GM12878 (cell line): Measurements from ENCODE around the gene ARHGEF10L. TPM values are rescaled to one million over a fixed set of nuclear protein-coding genes. Genes with fewer than 3 reads are reported as not detected.

Experiments
- BCLAF1 ChIP-seq: fragments of 450-650 bp; IDR thresholded peaks from 2 replicates; pipeline ENCODE4 v1.6.1; 2017; ENCODE audit warnings: antibody characterized with exemption, mild to moderate bottlenecking, moderate library complexity
- MEF2B ChIP-seq: fragments of 450-650 bp; IDR thresholded peaks from 2 replicates; pipeline ENCODE4 v1.6.1; 2018; ENCODE audit warnings: mild to moderate bottlenecking, moderate library complexity; ENCODE audit not compliant: partially characterized antibody, poor library complexity, severe bottlenecking
- MYC ChIP-seq: IDR thresholded peaks from 2 replicates; pipeline ENCODE4 v1.6.1; 2011; ENCODE audit warnings: mild to moderate bottlenecking, low read length, moderate library complexity, inconsistent platforms; ENCODE audit not compliant: insufficient read depth, insufficient replicate concordance, insufficient read length, severe bottlenecking
- POLR2A ChIP-seq: IDR thresholded peaks from 2 replicates; pipeline ENCODE4 v1.6.1; 2011; ENCODE audit warnings: low read depth, mild to moderate bottlenecking, low read length
- TBL1XR1 ChIP-seq: IDR thresholded peaks from 2 replicates; pipeline ENCODE4 v1.6.1; 2012; ENCODE audit warnings: low read depth, low read length, improper control_type of control experiment
- YBX1 ChIP-seq: fragments of 450-650 bp; IDR thresholded peaks from 2 replicates; pipeline ENCODE4 v1.6.1; 2016; ENCODE audit warnings: antibody characterized with exemption
- polyA plus RNA-seq, 11 experiments: library from polyadenylated mRNA; depleted of rRNA in 4 of 11; unstranded in 6 of 11; stranded (reverse) in 5 of 11; fragments of >200 nt; fragmentation: Nextera tagmentation in 4 of 11; fragmentation: Illumina TruSeq in 1 of 11; extraction: Ambion mirVana in 4 of 11; extraction: Trizol in 1 of 11; gene quantifications; 1 replicate in 1 of 11; 2 replicates in 10 of 11; pipeline versions ENCODE4 v1.2.1 to v1.2.3, GENCODE V29; 2011 to 2016; ENCODE audit warnings: inconsistent platforms in 2 of 11, missing spikeins in 2 of 11, low read depth in 1 of 11
- total RNA-seq, 4 experiments: library from RNA; depleted of rRNA in 3 of 4; stranded (reverse); fragments of >200 nt in 3 of 4; fragmentation: Illumina TruSeq in 1 of 4; extraction: Trizol in 1 of 4; gene quantifications; 2 replicates each; pipeline versions ENCODE4 v1.2.1 to v1.2.3, GENCODE V29; 2013 to 2021
- TF ChIP-seq, protein P1 (sequence below): fragments of 150-350 bp; IDR thresholded peaks from 2 replicates; pipeline ENCODE4 v1.6.1; 2016; ENCODE audit warnings: low read depth, low read length

Gene ARHGEF10L
- total and polyA plus RNA-seq, 10 of the 15 experiments (the other 5 are each of a cell fraction or from before 2014, with no cell fraction given): 0.05 to 0.94 (median 0.28) TPM; not detected in 2

DNA sequence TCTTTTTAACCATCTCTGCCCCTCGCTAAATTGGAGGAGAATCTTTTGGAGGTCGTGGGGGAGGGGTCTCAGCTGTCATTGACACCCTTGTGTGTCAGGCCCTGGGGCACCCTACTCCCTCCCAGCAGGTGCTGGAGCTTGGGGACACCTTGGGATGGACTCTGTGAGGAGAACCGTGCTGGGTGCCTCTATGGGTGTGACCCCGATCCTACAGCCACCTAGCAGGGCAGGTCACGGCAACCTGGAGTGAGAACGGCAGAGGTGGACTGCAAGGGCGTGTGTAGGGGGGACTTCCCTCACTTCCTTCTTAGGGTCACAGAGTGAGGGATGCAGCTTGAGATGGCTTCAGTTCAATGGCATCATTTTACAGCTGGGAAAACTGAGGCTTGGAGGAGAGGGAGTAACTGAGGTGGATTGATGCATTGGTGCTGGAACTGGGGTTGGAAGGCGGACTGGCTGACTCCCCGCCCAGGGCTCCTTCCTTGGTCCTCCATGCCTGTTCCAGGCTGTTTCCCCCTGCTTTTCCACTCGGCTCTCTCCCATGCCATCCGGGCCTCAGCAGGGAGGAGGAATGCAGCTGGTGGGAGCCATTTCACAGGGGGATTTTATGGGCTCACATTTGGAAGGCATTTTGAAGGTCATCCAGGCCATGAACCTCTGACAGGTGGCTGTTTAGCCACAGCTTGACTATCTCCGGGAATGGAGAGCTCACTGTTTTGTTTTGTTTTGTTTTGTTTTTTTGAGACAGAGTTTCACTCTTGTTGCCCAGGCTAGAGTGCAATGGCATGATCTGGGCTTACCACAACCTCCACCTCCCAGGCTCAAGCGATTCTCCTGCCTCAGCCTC lies 18.8 kb upstream of the ARHGEF10L start (continued):
- TF ChIP-seq BCLAF1: no peak
- TF ChIP-seq, protein P1, sequence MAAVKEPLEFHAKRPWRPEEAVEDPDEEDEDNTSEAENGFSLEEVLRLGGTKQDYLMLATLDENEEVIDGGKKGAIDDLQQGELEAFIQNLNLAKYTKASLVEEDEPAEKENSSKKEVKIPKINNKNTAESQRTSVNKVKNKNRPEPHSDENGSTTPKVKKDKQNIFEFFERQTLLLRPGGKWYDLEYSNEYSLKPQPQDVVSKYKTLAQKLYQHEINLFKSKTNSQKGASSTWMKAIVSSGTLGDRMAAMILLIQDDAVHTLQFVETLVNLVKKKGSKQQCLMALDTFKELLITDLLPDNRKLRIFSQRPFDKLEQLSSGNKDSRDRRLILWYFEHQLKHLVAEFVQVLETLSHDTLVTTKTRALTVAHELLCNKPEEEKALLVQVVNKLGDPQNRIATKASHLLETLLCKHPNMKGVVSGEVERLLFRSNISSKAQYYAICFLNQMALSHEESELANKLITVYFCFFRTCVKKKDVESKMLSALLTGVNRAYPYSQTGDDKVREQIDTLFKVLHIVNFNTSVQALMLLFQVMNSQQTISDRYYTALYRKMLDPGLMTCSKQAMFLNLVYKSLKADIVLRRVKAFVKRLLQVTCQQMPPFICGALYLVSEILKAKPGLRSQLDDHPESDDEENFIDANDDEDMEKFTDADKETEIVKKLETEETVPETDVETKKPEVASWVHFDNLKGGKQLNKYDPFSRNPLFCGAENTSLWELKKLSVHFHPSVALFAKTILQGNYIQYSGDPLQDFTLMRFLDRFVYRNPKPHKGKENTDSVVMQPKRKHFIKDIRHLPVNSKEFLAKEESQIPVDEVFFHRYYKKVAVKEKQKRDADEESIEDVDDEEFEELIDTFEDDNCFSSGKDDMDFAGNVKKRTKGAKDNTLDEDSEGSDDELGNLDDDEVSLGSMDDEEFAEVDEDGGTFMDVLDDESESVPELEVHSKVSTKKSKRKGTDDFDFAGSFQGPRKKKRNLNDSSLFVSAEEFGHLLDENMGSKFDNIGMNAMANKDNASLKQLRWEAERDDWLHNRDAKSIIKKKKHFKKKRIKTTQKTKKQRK: no peak
- TF ChIP-seq POLR2A: no peak
- TF ChIP-seq MYC: no peak
- TF ChIP-seq YBX1: no peak
- no peak for TF ChIP-seq MEF2B
- no peak for TF ChIP-seq TBL1XR1
